WTC11 (cell line): ENCODE data around the gene ADAM19. TPM values are rescaled to one million over a fixed set of nuclear protein-coding genes. Genes with fewer than 3 reads are reported as not detected.

Experiments
- ATAC-seq: fragments of 200-7000 bp; cut with Tn5 transposase; 2 replicates; pipeline ENCODE4 v1.10.0; 2021; ENCODE audit warnings: mild to moderate bottlenecking, moderate library complexity
- CTCF ChIA-PET: fragments of 300-600 bp; sonication (Branson Sonifier 250); formaldehyde crosslinking; loops from one replicate; lab custom pipeline; 2021; ENCODE audit warnings: antibody characterized with exemption; lab: Charles Lee
- POLR2A ChIA-PET: fragments of 350-600 bp; sonication (Branson Sonifier 250); formaldehyde crosslinking; loops from one replicate; lab custom pipeline; 2021; ENCODE audit warnings: antibody characterized with exemption; lab: Charles Lee
- DNase-seq: peaks from one replicate; pipeline ENCODE4 v3.0.0; 2021; ENCODE audit warnings: low spot score
- H3K27ac Mint-ChIP-seq: 2 replicates; pipeline ENCODE4 v1.8.0; 2021; ENCODE audit warnings: mixed read lengths
- H3K27me3 Mint-ChIP-seq: 2 replicates; pipeline ENCODE4 v1.8.0; 2021; ENCODE audit warnings: low read depth, mild to moderate bottlenecking, moderate library complexity, mixed read lengths
- H3K36me3 Mint-ChIP-seq: 2 replicates; pipeline ENCODE4 v1.8.0; 2021; ENCODE audit warnings: mixed read lengths
- H3K4me1 Mint-ChIP-seq: 2 replicates; pipeline ENCODE4 v1.8.0; 2022; ENCODE audit warnings: mixed read lengths
- H3K4me3 Mint-ChIP-seq: 2 replicates; pipeline ENCODE4 v1.8.0; 2021; ENCODE audit warnings: mild to moderate bottlenecking, moderate library complexity, mixed read lengths
- H3K9me3 Mint-ChIP-seq: 2 replicates; pipeline ENCODE4 v1.8.0; 2021; ENCODE audit warnings: mixed read lengths
- CBFB ChIP-seq: sonication (generic); formaldehyde crosslinking; IDR thresholded peaks from 2 replicates; pipeline ENCODE4 v1.8.1; 2022; ENCODE audit warnings: mild to moderate bottlenecking, low read depth, missing genetic modification reagents
- JAZF1 ChIP-seq: fragments of 250-450 bp; sonication (Bioruptor Pico); IDR thresholded peaks from 2 replicates; pipeline ENCODE4 v1.9.0; 2021; ENCODE audit warnings: moderate library complexity, mild to moderate bottlenecking, inconsistent platforms
- KAT7 ChIP-seq: sonication (generic); formaldehyde crosslinking; IDR thresholded peaks from 2 replicates; pipeline ENCODE4 v1.8.1; 2023; ENCODE audit warnings: missing genetic modification reagents, mild to moderate bottlenecking, borderline replicate concordance
- MXD4 ChIP-seq: fragments of 250-450 bp; sonication (Bioruptor Pico); IDR thresholded peaks from 2 replicates; pipeline ENCODE4 v1.8.0; 2021; ENCODE audit warnings: mild to moderate bottlenecking, moderate library complexity, borderline replicate concordance
- NR2C2 ChIP-seq: sonication (generic); formaldehyde crosslinking; IDR thresholded peaks from 2 replicates; pipeline ENCODE4 v1.8.0; 2022; ENCODE audit warnings: mild to moderate bottlenecking, missing genetic modification reagents
- RELA ChIP-seq: sonication (generic); formaldehyde crosslinking; IDR thresholded peaks from 2 replicates; pipeline ENCODE4 v1.8.1; 2022; ENCODE audit warnings: missing genetic modification reagents, mild to moderate bottlenecking, borderline replicate concordance
- TP53 ChIP-seq: sonication (generic); formaldehyde crosslinking; IDR thresholded peaks from 2 replicates; pipeline ENCODE4 v1.8.1; 2023; ENCODE audit warnings: mild to moderate bottlenecking, missing genetic modification reagents
- ZNF121 ChIP-seq: sonication (generic); formaldehyde crosslinking; IDR thresholded peaks from 2 replicates; pipeline ENCODE4 v1.8.0; 2023; ENCODE audit warnings: missing genetic modification reagents
- ZNF396 ChIP-seq: fragments of 250-450 bp; sonication (Bioruptor Pico); IDR thresholded peaks from 2 replicates; pipeline ENCODE4 v1.8.0; 2021; ENCODE audit warnings: mild to moderate bottlenecking, moderate library complexity, borderline replicate concordance
- total RNA-seq: library from RNA; stranded (reverse); gene quantifications from 3 replicates; pipeline ENCODE4 v1.2.3, GENCODE V29; 2021
- TF ChIP-seq, protein P1 (sequence below): sonication (generic); formaldehyde crosslinking; IDR thresholded peaks from 2 replicates; pipeline ENCODE4 v1.8.1; 2022; ENCODE audit warnings: mild to moderate bottlenecking, missing genetic modification reagents, moderate library complexity, borderline replicate concordance
- TF ChIP-seq, protein P2 (sequence below): sonication (generic); formaldehyde crosslinking; IDR thresholded peaks from 2 replicates; pipeline ENCODE4 v1.8.1; 2023; ENCODE audit warnings: mild to moderate bottlenecking, missing genetic modification reagents, moderate library complexity
- TF ChIP-seq, protein P3 (sequence below): sonication (generic); formaldehyde crosslinking; IDR thresholded peaks from 2 replicates; pipeline ENCODE4 v1.8.1; 2022; ENCODE audit warnings: low read depth, missing genetic modification reagents, borderline replicate concordance
- TF ChIP-seq, protein P4 (sequence below): fragments of 250-450 bp; sonication (Bioruptor Pico); IDR thresholded peaks from 2 replicates; pipeline ENCODE4 v2.1.2; 2022; ENCODE audit warnings: mild to moderate bottlenecking, moderate library complexity
- TF ChIP-seq, protein P5 (sequence below): sonication (generic); formaldehyde crosslinking; IDR thresholded peaks from 2 replicates; pipeline ENCODE4 v1.8.0; 2023; ENCODE audit warnings: missing genetic modification reagents, mild to moderate bottlenecking, borderline replicate concordance
- TF ChIP-seq, protein P6 (sequence below): sonication (generic); formaldehyde crosslinking; IDR thresholded peaks from 2 replicates; pipeline ENCODE4 v1.8.0; 2023; ENCODE audit warnings: missing genetic modification reagents

ADAM19 gene
- total RNA-seq, 1 experiment from 2014 or later, result 28.6 TPM

DNA sequence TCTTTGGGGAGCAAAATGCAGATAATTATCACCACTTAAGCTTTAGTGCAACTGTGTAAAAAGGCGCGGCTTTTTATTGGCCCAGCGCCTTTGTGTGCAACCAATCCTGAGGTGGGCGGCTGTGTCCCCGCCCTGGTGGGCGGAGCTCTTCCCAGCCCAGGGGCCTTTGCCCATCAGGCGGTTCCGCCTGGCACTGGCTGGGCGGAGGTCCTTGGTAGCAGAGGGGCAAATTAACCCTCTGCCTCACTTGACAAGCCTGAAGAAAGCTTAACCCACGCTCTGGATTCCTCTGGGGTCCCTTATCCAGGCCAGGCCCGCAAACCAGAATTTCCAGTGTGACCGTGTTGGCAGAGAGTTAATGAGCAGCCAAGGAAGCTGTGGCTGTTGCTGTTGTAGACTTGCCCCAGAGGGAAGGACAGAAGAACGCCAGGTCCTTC is 128.4 kb downstream of the ADAM19 start:
- peak; percentile 84 for ATAC-seq
- Mint-ChIP-seq H3K36me3 (no peaks in the 10 kb centered on the region), H3K27me3 (no peaks in the 10 kb centered on the region), H3K27ac (no peak overlapping the region), H3K9me3 (no peaks in the 10 kb centered on the region), H3K4me1 (peaks cover 7% of the 10 kb centered on the region; the same call in 1 of the 2 replicates), H3K4me3 (no peak overlapping the region)
- ChIA-PET POLR2A (interaction anchor here (0.7 kb wide), 1 partner anchor 24 kb away, joined by 4 read pairs; no protein-coding TSS in a partner anchor), CTCF (interaction anchor here (0.9 to 1.2 kb wide), 3 partner anchors 25 to 296 kb away, joined by 3 to 7 read pairs (median 3); partner anchors contain the start of gene LSM11)
- TF ChIP-seq ZNF121 (CRISPR knock-in tag), result no peak
- no peak for TF ChIP-seq KAT7 (CRISPR knock-in tag)
- TF ChIP-seq RELA (CRISPR knock-in tag), result no peak
- TF ChIP-seq TP53 (CRISPR knock-in tag), result no peak
- no peak for TF ChIP-seq MXD4 (CRISPR knock-in tag)
- TF ChIP-seq, protein P1, sequence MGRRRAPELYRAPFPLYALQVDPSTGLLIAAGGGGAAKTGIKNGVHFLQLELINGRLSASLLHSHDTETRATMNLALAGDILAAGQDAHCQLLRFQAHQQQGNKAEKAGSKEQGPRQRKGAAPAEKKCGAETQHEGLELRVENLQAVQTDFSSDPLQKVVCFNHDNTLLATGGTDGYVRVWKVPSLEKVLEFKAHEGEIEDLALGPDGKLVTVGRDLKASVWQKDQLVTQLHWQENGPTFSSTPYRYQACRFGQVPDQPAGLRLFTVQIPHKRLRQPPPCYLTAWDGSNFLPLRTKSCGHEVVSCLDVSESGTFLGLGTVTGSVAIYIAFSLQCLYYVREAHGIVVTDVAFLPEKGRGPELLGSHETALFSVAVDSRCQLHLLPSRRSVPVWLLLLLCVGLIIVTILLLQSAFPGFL (CRISPR knock-in tag), result no peak
- TF ChIP-seq ZNF396, result no peak
- TF ChIP-seq, protein P2, sequence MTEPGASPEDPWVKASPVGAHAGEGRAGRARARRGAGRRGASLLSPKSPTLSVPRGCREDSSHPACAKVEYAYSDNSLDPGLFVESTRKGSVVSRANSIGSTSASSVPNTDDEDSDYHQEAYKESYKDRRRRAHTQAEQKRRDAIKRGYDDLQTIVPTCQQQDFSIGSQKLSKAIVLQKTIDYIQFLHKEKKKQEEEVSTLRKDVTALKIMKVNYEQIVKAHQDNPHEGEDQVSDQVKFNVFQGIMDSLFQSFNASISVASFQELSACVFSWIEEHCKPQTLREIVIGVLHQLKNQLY, result no peak
- TF ChIP-seq, protein P3, sequence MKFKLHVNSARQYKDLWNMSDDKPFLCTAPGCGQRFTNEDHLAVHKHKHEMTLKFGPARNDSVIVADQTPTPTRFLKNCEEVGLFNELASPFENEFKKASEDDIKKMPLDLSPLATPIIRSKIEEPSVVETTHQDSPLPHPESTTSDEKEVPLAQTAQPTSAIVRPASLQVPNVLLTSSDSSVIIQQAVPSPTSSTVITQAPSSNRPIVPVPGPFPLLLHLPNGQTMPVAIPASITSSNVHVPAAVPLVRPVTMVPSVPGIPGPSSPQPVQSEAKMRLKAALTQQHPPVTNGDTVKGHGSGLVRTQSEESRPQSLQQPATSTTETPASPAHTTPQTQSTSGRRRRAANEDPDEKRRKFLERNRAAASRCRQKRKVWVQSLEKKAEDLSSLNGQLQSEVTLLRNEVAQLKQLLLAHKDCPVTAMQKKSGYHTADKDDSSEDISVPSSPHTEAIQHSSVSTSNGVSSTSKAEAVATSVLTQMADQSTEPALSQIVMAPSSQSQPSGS, result no peak
- TF ChIP-seq, protein P4, sequence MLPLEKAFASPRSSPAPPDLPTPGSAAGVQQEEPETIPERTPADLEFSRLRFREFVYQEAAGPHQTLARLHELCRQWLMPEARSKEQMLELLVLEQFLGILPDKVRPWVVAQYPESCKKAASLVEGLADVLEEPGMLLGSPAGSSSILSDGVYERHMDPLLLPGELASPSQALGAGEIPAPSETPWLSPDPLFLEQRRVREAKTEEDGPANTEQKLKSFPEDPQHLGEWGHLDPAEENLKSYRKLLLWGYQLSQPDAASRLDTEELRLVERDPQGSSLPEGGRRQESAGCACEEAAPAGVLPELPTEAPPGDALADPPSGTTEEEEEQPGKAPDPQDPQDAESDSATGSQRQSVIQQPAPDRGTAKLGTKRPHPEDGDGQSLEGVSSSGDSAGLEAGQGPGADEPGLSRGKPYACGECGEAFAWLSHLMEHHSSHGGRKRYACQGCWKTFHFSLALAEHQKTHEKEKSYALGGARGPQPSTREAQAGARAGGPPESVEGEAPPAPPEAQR (CRISPR knock-in tag), result no peak
- TF ChIP-seq NR2C2 (CRISPR knock-in tag), result no peak
- TF ChIP-seq, protein P5, sequence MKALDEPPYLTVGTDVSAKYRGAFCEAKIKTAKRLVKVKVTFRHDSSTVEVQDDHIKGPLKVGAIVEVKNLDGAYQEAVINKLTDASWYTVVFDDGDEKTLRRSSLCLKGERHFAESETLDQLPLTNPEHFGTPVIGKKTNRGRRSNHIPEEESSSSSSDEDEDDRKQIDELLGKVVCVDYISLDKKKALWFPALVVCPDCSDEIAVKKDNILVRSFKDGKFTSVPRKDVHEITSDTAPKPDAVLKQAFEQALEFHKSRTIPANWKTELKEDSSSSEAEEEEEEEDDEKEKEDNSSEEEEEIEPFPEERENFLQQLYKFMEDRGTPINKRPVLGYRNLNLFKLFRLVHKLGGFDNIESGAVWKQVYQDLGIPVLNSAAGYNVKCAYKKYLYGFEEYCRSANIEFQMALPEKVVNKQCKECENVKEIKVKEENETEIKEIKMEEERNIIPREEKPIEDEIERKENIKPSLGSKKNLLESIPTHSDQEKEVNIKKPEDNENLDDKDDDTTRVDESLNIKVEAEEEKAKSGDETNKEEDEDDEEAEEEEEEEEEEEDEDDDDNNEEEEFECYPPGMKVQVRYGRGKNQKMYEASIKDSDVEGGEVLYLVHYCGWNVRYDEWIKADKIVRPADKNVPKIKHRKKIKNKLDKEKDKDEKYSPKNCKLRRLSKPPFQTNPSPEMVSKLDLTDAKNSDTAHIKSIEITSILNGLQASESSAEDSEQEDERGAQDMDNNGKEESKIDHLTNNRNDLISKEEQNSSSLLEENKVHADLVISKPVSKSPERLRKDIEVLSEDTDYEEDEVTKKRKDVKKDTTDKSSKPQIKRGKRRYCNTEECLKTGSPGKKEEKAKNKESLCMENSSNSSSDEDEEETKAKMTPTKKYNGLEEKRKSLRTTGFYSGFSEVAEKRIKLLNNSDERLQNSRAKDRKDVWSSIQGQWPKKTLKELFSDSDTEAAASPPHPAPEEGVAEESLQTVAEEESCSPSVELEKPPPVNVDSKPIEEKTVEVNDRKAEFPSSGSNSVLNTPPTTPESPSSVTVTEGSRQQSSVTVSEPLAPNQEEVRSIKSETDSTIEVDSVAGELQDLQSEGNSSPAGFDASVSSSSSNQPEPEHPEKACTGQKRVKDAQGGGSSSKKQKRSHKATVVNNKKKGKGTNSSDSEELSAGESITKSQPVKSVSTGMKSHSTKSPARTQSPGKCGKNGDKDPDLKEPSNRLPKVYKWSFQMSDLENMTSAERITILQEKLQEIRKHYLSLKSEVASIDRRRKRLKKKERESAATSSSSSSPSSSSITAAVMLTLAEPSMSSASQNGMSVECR (CRISPR knock-in tag), result no peak
- TF ChIP-seq JAZF1, result no peak
- TF ChIP-seq CBFB (CRISPR knock-in tag), result no peak
- TF ChIP-seq, protein P6, sequence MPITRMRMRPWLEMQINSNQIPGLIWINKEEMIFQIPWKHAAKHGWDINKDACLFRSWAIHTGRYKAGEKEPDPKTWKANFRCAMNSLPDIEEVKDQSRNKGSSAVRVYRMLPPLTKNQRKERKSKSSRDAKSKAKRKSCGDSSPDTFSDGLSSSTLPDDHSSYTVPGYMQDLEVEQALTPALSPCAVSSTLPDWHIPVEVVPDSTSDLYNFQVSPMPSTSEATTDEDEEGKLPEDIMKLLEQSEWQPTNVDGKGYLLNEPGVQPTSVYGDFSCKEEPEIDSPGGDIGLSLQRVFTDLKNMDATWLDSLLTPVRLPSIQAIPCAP (CRISPR knock-in tag), result no peak
- peak; percentile 25 for DNase-seq
